RWPE2 (cell line): ENCODE measurements around the gene NAT9.

Experiments used
- ATAC-seq: fragments of 200-7000 bp; cut with Tn5 transposase; 3 replicates; pipeline ENCODE4 v1.9.1; 2021; ENCODE audit warnings: low read depth
- DNase-seq: peaks from one replicate; pipeline ENCODE4 v3.0.0-alpha.2; 2020; ENCODE audit warnings: low spot score
- H3K27ac ChIP-seq: fragments of 450-650 bp; 2 replicates; pipeline ENCODE4 v1.5.1; 2017; ENCODE audit warnings: mild to moderate bottlenecking; ENCODE audit not compliant: poor library complexity, severe bottlenecking
- H3K27me3 ChIP-seq: fragments of 250-450 bp; sonication (Bioruptor Pico); 2 replicates; pipeline ENCODE4 v1.5.1; 2021; ENCODE audit warnings: mild to moderate bottlenecking, moderate library complexity; ENCODE audit not compliant: insufficient read depth, poor library complexity, severe bottlenecking
- H3K36me3 ChIP-seq: fragments of 250-450 bp; sonication (Bioruptor Pico); 2 replicates; pipeline ENCODE4 v1.5.1; 2020; ENCODE audit warnings: low read depth, mild to moderate bottlenecking, moderate library complexity
- H3K4me1 ChIP-seq: fragments of 250-450 bp; sonication (Bioruptor Pico); 2 replicates; pipeline ENCODE4 v1.5.1; 2021; ENCODE audit warnings: mild to moderate bottlenecking, moderate library complexity; ENCODE audit not compliant: insufficient read depth, poor library complexity, severe bottlenecking
- H3K4me3 ChIP-seq: fragments of 250-450 bp; sonication (Bioruptor Pico); 2 replicates; pipeline ENCODE4 v1.5.1; 2021; ENCODE audit warnings: mild to moderate bottlenecking, moderate library complexity; ENCODE audit not compliant: severe bottlenecking
- H3K9me3 ChIP-seq: fragments of 250-450 bp; sonication (Bioruptor Pico); 2 replicates; pipeline ENCODE4 v1.5.1; 2021; ENCODE audit warnings: mild to moderate bottlenecking, moderate library complexity; ENCODE audit not compliant: severe bottlenecking
- TF ChIP-seq, protein P1 (sequence below): fragments of 450-650 bp; IDR thresholded peaks from one replicate; pipeline ENCODE4 v1.5.1; 2017; ENCODE audit warnings: mild to moderate bottlenecking, moderate library complexity; ENCODE audit not compliant: poor library complexity, severe bottlenecking

Gene NAT9

GRCh38 chr17:74805591-74805991 is 29.4 kb upstream of the NAT9 start:
- no peaks in the 10 kb centered on the region for H3K27me3 ChIP-seq
- no peak for DNase-seq
- H3K4me3 ChIP-seq, result no peak overlapping the region
- no peaks in the 10 kb centered on the region for H3K36me3 ChIP-seq
- H3K4me1 ChIP-seq, result no peaks in the 10 kb centered on the region
- no peak for ATAC-seq
- TF ChIP-seq, protein P1, sequence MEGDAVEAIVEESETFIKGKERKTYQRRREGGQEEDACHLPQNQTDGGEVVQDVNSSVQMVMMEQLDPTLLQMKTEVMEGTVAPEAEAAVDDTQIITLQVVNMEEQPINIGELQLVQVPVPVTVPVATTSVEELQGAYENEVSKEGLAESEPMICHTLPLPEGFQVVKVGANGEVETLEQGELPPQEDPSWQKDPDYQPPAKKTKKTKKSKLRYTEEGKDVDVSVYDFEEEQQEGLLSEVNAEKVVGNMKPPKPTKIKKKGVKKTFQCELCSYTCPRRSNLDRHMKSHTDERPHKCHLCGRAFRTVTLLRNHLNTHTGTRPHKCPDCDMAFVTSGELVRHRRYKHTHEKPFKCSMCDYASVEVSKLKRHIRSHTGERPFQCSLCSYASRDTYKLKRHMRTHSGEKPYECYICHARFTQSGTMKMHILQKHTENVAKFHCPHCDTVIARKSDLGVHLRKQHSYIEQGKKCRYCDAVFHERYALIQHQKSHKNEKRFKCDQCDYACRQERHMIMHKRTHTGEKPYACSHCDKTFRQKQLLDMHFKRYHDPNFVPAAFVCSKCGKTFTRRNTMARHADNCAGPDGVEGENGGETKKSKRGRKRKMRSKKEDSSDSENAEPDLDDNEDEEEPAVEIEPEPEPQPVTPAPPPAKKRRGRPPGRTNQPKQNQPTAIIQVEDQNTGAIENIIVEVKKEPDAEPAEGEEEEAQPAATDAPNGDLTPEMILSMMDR, result no peak
- no peak overlapping the region for H3K27ac ChIP-seq
- H3K9me3 ChIP-seq, result no peaks in the 10 kb centered on the region

GRCh38 chr17:74804683-74805082 is 28.5 kb upstream of the NAT9 start:
- H3K27ac ChIP-seq, result no peak overlapping the region
- no peak for DNase-seq
- ATAC-seq, result no peak
- H3K4me3 ChIP-seq, result no peak overlapping the region
- TF ChIP-seq, protein P1, result no peak
- no peaks in the 10 kb centered on the region for H3K4me1 ChIP-seq
- H3K36me3 ChIP-seq, result no peaks in the 10 kb centered on the region
- no peaks in the 10 kb centered on the region for H3K27me3 ChIP-seq
- H3K9me3 ChIP-seq, result no peaks in the 10 kb centered on the region

DNA sequence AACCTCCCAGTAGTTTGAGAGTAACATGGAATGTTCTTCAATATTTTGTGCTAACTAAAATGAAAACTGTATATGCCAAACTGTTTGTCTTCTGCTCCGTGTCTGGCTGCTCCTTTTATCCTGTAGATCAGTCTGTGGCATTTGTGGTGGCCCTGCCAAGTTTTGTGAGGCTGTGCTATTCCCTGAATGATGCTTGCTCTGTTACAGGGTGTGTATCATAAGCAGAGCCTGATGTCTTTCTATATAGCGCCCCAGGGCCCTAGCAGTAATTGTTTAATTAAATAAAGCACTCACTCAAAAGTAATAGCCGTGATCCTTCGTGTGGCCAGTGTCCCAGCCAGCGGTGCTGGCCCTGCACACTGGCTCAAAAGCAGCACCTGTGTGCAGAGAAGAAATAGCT is 27.8 kb upstream of the NAT9 start:
- Histone ChIP-seq H3K36me3 (no peaks in the 10 kb centered on the region), H3K27ac (no peak overlapping the region), H3K4me3 (no peak overlapping the region), H3K9me3 (no peaks in the 10 kb centered on the region), H3K27me3 (no peaks in the 10 kb centered on the region), H3K4me1 (no peaks in the 10 kb centered on the region)
- no peak for DNase-seq
- TF ChIP-seq, protein P1, result no peak
- no peak for ATAC-seq

DNA sequence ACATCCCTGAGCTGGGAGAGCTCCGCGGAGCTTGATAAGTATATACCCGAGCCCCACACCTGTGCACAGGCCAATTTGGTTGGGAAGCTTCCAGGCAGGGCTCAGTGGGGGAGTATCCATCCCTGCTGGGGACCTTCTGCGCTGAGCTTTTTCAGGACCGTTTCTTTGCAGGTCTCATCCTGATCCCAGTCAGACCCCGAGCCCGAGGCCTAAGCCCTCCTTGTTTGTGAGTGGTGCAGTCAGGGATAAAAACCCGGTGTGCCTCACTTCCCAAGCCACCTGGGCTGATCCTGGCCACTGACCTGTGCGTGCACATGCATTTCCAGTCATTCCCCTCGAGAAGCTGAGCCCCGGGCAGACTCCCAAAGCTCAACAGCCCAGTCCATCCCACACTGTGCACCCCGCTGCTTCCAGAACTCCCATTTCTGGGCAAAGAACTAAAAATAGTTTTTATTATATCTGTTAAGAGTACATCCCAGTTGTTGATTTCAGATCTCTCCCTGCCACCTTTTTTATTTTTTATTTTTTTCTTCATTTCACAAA is 27.3 kb upstream of the NAT9 start:
- DNase-seq (no peak), ATAC-seq (no peak)
- H3K4me3 ChIP-seq, result no peak overlapping the region
- H3K36me3 ChIP-seq, result no peaks in the 10 kb centered on the region
- TF ChIP-seq, protein P1, result no peak
- no peak overlapping the region for H3K27ac ChIP-seq
- no peaks in the 10 kb centered on the region for H3K27me3 ChIP-seq
- no peaks in the 10 kb centered on the region for H3K4me1 ChIP-seq
- no peaks in the 10 kb centered on the region for H3K9me3 ChIP-seq

GRCh38 chr17:74801896-74802295 is 25.8 kb upstream of the NAT9 start:
- no peaks in the 10 kb centered on the region for H3K9me3 ChIP-seq
- H3K27ac ChIP-seq, result no peak overlapping the region
- H3K4me1 ChIP-seq, result no peaks in the 10 kb centered on the region
- TF ChIP-seq, protein P1, result no peak
- H3K27me3 ChIP-seq, result no peaks in the 10 kb centered on the region
- H3K36me3 ChIP-seq, result peaks cover 3% of the 10 kb centered on the region; the same call in 1 of the 2 replicates
- no peak; the same call in 2 of the 3 replicates for ATAC-seq
- no peak for DNase-seq
- no peak overlapping the region for H3K4me3 ChIP-seq
